ENCODE measurements around the gene MAGEF1. TPM values are rescaled to one million over a fixed set of nuclear protein-coding genes. Genes with fewer than 3 reads are reported as not detected.

MAGEF1 gene
- polyA plus RNA-seq, 1 donor from 2014 or later, result 20.0 TPM

DNA sequence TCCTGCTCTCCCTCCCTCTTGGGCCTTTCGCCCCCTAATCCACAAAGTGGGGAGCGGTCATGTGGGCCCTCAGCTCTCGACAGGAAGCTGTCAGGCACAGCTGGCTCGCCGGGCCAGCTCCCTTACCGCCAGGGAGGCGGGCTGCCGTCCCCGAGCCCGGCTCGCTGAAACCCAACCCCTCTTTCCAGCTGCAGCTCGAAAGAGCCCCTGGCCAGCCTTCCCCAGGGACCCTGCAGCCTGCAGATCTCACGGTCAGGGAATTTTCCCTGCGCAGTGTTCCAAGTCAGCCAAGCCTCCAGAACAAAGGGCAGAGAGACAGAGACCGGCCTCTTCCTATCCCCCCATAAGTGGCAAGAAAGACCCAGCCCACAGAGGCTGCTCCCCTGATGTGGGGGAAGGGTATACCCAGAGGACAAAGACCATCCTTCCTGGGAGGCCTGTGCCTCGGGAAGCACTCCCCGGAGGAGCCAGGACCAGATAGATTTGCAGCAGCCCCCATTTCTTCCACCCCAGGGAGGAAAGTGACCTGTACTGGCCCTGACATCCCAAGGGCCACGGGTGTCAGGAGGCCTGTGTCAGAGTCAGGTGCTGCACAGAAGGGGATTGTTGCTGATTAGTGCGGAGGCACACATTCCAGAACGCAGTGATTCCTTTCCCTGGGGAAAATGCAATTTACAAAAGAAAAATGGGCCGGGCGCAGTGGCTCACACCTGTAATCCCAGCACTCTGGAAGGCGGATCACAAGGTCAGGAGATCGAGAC lies 32.6 kb downstream of the MAGEF1 start:
- Mint-ChIP-seq H3K4me3 (no peak overlapping the region), H3K27ac (peak overlapping the region in 1 of 3 donors; percentile 43), H3K4me1 (peaks cover 7 to 20% (median 18%) of the 10 kb centered on the region in 3 donors), H3K27me3 (no peaks in the 10 kb centered on the region), H3K9me3 (no peaks in the 10 kb centered on the region), H3K36me3 (no peaks in the 10 kb centered on the region)

DNA sequence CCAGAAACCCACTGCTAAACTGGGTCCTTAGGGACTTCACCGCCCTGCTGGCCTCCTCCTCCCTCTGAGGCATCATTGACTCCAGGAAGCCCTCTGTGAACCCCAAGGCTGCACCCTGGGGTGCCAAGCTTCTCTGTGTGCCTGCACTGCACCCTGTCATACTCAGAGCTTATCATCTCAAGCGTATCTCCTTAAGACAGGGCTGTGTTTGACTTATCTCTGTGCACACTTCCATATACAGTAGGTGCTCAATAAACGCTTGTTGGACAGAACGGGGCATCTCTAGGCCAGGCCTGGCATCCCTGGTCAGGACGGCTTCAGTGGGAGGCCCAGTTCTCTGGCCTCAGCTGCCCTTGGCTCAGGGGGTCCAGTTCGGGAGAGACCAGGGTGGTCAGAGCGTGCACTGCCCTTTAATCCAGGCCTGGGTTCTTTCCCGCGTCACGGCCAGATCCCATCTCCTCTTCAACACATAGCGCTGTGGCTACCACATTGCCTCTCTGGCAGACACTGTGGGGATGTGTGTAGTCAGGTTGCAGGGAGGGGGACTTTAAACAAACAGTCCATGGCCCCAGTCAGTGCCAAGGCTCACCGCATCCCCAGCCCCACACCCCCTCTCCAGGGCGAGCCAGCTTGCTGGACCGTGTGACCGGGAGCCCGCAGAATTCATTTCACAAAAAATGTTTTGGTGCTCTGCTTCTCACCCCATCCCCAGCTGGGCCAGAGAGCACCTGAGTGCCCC lies 33.4 kb downstream of the MAGEF1 start:
- peaks cover 7 to 20% (median 18%) of the 10 kb centered on the region in 3 donors for H3K4me1 Mint-ChIP-seq
- H3K27me3 Mint-ChIP-seq, result no peaks in the 10 kb centered on the region
- H3K27ac Mint-ChIP-seq, result peak overlapping the region in 2 of 3 donors; percentile 43 to 53
- peak overlapping the region in 2 of 4 donors; percentile 78 to 83 for H3K4me3 Mint-ChIP-seq
- no peaks in the 10 kb centered on the region for H3K9me3 Mint-ChIP-seq
- no peaks in the 10 kb centered on the region for H3K36me3 Mint-ChIP-seq

DNA sequence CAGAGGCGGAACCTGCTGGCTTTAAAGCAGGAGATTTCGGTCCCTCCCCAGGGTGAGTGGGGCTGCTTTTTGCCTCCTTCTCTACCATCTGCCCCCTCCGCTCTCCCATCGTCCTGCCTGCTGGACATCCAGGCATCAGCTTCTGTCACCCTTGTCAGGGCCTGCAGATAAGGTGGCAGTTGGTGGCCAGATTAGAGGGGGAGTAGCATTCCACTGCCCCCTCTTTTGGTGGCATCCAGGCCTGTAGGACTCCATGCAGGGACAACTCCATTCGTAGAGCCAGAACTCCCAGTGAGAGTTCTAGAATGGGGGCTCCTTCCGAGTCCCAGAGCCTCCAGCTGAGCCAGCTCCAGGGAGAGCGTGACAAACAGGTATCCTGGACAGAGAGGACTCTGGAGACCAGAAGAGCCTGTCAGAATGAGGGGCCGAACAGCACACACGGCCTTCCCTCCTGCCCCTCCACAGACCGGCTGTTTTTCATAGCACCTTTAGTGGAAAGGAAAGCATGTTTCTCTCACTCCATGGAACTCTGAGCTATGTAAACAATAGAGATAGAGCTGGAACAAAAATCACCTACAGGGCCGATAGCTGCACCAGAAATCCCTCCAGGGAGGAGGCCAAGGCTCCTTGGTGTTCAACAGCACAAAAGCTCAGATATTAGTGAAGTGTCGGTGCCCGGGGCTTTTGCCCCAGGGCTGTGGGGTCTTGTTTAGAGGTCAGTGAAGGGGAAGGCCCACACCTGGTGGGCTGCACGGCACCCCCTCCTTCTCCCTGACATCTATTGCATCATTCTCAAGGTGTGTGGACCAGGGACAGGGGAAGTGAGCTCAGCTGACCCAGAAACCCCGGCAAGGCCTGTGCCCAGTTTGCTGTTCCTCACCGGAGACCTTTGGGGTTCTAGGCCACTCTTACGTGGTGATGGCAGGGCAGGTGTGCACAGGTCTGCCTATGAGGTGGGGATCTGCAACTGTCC lies 34.2 kb downstream of the MAGEF1 start:
- H3K4me3 Mint-ChIP-seq, result peak overlapping the region in 3 of 4 donors; percentile 50 to 88 (median 83)
- H3K9me3 Mint-ChIP-seq, result no peaks in the 10 kb centered on the region
- H3K4me1 Mint-ChIP-seq, result peaks cover 7 to 18% (median 17%) of the 10 kb centered on the region in 3 donors
- no peaks in the 10 kb centered on the region for H3K27me3 Mint-ChIP-seq
- no peaks in the 10 kb centered on the region for H3K36me3 Mint-ChIP-seq
- H3K27ac Mint-ChIP-seq, result peak overlapping the region in 2 of 3 donors; percentile 7 to 53

DNA sequence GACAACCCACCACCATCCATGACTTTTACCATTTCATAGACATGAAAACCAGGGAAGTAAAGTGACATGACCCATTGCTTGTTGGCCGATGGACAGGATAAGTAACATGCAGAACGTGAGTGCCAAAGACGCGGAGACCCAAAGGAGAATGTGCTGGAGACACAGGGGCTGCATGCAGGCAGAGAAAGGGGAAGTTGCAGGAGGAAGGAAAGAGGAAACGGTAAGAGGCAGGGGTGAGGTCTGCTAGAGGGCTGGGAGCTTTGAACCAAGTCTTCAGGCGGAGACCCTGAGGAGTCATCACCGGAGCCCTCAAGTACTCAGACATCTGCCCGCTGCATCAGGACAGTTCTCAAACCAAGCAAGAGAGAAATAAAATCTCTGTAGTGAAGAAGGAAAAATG lies 34.9 kb downstream of the MAGEF1 start:
- no peaks in the 10 kb centered on the region for H3K36me3 Mint-ChIP-seq
- H3K4me1 Mint-ChIP-seq, result peaks cover 7 to 18% (median 17%) of the 10 kb centered on the region in 3 donors
- H3K27ac Mint-ChIP-seq, result no peak overlapping the region
- no peaks in the 10 kb centered on the region for H3K9me3 Mint-ChIP-seq
- peak overlapping the region in 2 of 4 donors; percentile 81 to 88 for H3K4me3 Mint-ChIP-seq
- H3K27me3 Mint-ChIP-seq, result no peaks in the 10 kb centered on the region

DNA sequence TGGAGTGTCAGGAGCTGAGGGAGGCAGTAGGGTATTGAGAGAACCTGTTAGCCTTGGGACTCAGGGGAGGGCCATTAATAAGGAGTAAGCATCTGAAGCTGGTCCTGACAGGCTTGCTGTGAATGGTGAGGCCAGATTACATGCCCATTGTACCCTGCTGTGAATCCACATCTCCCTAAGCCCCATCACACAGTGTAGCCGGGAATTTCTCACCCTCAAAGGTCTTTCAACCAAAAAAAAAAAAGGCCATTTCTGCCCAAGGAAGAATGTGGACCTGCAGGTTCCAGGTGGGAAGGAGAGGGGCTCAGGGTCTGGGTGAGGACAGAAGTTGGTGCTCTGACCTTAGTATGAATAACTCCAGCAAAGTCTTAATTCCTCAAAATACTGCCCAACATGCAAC lies 37.2 kb downstream of the MAGEF1 start:
- H3K27ac Mint-ChIP-seq, result peak overlapping the region in 1 of 3 donors; percentile 57
- H3K27me3 Mint-ChIP-seq, result no peaks in the 10 kb centered on the region
- H3K9me3 Mint-ChIP-seq, result no peaks in the 10 kb centered on the region
- H3K4me1 Mint-ChIP-seq, result peaks cover 7 to 18% (median 16%) of the 10 kb centered on the region in 3 donors
- H3K4me3 Mint-ChIP-seq, result no peak overlapping the region
- H3K36me3 Mint-ChIP-seq, result no peaks in the 10 kb centered on the region

DNA sequence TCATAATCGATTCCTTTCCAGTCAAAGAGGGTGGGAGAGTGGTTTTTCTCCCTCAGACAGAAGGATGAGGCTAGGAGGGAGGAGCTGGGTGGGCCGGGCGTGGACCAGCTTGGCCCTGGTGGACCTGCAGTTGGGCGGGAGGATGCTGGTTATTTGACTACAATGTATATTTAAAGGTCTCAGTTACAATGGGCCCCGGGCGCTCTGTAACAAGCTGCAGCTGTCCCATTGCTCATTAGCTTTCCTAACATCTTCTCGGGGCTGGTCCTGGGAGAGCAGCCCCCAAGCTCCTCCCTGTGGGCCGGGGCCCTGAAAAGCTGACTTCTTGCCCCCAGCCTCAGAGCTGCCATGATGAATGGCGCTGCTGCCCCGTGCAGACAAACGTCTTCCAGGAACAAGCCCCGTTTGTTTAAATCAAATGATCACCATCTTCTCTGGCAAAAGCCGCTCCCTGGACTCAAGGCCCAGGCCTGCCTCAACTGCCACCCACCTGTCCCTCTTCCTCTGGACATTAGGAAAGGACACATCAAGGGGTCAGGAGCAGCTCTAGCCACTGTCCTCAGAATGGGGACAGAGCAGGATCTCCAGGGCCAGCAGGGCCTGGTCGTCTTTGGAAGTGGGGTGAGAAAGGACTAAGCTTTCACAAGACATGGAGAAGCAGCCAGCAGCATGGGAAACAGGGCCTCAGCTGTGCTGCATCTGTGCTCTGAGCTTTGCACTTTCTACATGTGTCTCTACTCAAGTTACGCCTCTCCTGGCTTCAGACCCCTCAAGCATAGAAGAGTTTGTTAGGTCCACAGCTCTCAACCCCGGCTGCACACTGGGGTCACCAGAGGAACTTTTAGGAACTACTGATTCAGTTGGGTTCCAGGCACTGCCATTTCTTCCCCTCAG lies 38.6 kb downstream of the MAGEF1 start:
- Mint-ChIP-seq H3K9me3 (peaks cover 0 to 2% (median 0%) of the 10 kb centered on the region in 3 donors), H3K27ac (peak overlapping the region in 1 of 3 donors; percentile 47), H3K27me3 (no peaks in the 10 kb centered on the region), H3K4me1 (peaks cover 7 to 16% (median 15%) of the 10 kb centered on the region in 3 donors), H3K36me3 (no peaks in the 10 kb centered on the region), H3K4me3 (peak overlapping the region in 2 of 4 donors; percentile 51 to 76)

DNA sequence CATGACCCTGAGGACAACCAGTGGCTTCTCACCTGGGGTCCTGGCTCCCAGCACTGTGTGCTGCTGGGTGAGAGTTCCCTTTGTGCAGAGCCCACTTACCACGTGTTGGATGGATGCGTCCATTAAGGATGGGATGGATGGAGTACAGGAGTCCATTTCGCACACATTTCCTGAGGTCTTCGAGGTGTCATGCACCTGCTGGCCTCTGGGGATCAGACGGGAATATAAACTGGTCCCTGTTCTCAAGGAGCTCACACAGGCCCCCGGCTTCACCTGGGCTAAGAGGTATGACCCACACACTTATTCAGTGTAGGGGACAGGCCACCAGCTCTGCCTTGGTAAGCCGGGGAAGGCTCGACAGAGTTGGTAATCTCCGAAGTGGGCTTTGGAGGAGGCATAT lies 39.5 kb downstream of the MAGEF1 start:
- Mint-ChIP-seq H3K9me3 (peaks cover 0 to 2% (median 0%) of the 10 kb centered on the region in 3 donors), H3K4me3 (no peak overlapping the region), H3K36me3 (no peaks in the 10 kb centered on the region), H3K27me3 (no peaks in the 10 kb centered on the region), H3K27ac (no peak overlapping the region), H3K4me1 (peaks cover 7 to 9% (median 8%) of the 10 kb centered on the region in 3 donors)

DNA sequence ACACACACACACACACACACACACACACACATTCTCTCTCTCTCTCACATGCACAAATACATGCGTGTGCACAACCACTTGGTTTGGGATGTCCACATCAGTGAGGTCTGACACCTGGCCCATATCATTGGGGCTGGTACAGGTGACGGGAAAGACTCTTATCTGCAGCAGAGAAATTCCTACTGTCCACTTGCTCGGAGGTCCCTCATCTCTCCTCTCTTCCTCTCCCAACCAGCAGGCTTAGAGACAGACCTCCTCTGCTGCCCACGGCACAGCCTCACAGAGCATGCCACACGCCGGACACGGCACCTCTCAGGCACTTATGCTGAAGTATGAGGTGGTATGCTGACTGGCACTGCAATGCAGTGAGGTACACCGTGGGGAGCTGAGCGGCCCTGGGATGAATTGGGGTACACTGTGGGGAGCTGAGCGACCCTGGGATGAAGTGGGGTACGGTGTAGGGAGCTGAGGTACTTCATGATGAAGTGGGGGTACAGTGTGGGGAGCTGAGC lies 41.7 kb downstream of the MAGEF1 start:
- H3K4me1 Mint-ChIP-seq, result peaks cover 0 to 10% (median 3%) of the 10 kb centered on the region in 3 donors
- H3K9me3 Mint-ChIP-seq, result peaks cover 0 to 2% (median 0%) of the 10 kb centered on the region in 3 donors
- peaks cover 3% of the 10 kb centered on the region for H3K36me3 Mint-ChIP-seq
- no peak overlapping the region for H3K27ac Mint-ChIP-seq
- peaks cover 2% of the 10 kb centered on the region for H3K27me3 Mint-ChIP-seq
- H3K4me3 Mint-ChIP-seq, result no peak overlapping the region

DNA sequence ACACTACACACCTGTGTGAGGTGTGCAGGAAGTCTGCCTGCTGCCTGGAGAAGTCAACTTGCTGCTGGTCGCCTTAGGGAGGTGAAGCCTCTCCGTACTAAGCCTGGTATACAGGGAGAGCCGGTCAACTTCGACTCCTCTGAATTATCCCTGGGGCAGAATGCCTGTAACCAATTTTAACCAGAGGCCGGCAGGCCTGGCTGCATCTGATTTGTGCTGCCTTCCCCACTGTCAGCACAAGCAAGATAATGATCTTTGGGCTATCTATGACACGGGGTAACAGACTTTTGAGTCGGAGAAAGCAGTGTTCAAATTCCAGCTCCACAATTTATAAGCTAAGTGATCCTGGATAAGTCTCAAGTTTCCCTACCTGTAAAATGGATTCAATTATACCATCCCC lies 42.3 kb downstream of the MAGEF1 start:
- Mint-ChIP-seq H3K4me3 (no peak overlapping the region), H3K27me3 (peaks cover 2% of the 10 kb centered on the region), H3K27ac (peak overlapping the region in 1 of 3 donors; percentile 16), H3K4me1 (peaks cover 0 to 10% (median 5%) of the 10 kb centered on the region in 3 donors), H3K36me3 (peaks cover 3% of the 10 kb centered on the region), H3K9me3 (peaks cover 0 to 2% (median 0%) of the 10 kb centered on the region in 3 donors)

DNA sequence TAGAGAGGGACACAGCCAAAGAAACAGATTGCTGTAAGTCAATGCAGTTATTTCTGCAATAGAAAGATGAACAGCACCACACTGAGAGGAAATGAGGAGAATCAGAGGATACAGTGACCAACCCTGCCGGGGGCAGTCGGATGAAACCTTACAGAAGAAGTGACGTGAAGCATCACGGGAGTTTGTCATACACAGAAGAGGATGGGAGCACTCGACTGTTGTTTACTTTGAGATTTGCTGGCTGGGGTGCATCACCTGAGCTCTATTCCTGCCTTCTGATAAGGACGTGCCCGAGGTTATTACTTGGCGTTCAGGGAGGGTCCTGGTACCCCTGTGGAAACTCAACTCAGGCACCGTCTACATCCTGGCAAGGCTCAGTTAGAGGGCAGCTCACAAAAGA lies 45.4 kb downstream of the MAGEF1 start:
- peaks cover 3% of the 10 kb centered on the region for H3K27me3 Mint-ChIP-seq
- H3K36me3 Mint-ChIP-seq, result peaks cover 3% of the 10 kb centered on the region
- H3K4me3 Mint-ChIP-seq, result no peak overlapping the region
- peaks cover 0 to 2% (median 0%) of the 10 kb centered on the region in 3 donors for H3K9me3 Mint-ChIP-seq
- peak overlapping the region in 1 of 3 donors; percentile 27 for H3K27ac Mint-ChIP-seq
- H3K4me1 Mint-ChIP-seq, result peaks cover 4 to 13% (median 7%) of the 10 kb centered on the region in 3 donors

DNA sequence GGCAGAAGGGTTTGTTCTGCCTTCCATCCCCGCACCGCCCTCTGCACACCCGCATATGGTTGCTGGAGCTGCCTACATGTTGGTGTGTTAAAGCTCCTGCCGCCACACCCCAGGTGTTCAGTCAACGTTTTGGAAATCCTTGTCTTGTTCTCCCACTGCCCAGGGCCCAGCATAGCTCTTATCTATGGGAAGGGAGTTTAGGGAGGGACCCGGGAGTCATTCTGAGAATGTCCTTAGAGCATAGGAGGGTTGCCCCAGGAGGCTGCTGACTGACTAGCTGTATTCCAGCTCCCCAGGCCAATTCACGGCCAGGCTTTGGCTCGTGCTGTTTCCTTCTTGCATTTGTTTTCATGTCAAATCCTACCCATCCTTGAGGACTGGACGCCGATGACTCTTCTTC lies 46.8 kb downstream of the MAGEF1 start:
- Mint-ChIP-seq H3K27me3 (peaks cover 3% of the 10 kb centered on the region), H3K36me3 (peaks cover 3% of the 10 kb centered on the region), H3K4me3 (peak overlapping the region in 1 of 4 donors; percentile 73), H3K4me1 (peaks cover 4 to 13% (median 6%) of the 10 kb centered on the region in 3 donors), H3K27ac (peak overlapping the region in 1 of 3 donors; percentile 9), H3K9me3 (peaks cover 0 to 2% (median 0%) of the 10 kb centered on the region in 3 donors)

DNA sequence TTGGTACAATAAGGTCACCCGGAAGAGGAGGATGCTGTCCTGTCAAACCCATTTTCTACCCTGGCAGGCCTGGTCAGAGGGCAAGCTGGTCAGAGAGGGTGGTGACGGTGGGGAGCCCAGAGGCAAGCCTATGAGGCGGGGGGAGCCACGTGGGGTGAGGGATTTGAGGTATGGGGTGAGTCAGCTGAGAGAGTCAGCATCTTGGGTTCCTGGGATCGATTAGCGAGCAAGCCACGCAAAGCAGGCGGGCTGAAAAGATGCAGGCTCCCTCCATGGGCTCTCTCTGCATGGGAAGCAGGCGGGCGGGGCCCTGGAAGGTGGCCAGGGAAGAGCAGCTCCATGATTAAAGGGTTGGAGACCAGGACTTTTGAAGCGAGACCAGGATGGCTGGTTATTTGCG lies 48.1 kb downstream of the MAGEF1 start:
- Mint-ChIP-seq H3K27ac (peak overlapping the region in 1 of 3 donors; percentile 62), H3K36me3 (peaks cover 3% of the 10 kb centered on the region), H3K4me1 (peaks cover 4 to 13% (median 6%) of the 10 kb centered on the region in 3 donors), H3K27me3 (peaks cover 3% of the 10 kb centered on the region), H3K4me3 (peak overlapping the region in 1 of 4 donors; percentile 20), H3K9me3 (no peaks in the 10 kb centered on the region)

DNA sequence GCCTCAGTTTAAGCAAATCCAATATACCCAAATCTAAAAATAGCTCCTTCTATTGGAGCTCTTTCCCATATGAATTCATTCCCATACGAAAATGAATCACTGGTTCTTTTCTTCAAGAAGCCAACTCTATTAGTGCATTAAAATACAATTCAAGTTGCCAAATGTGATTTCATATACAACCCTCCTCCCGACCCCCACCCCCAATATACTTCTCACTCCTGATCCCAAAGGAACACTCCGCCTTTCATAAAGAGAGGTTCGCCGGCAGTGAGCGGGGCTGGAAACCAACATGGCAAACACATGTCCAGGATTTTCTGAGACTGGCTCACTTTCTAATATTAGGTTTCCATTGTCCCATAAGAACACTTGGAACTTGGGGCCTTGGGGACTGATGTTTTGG lies 48.5 kb downstream of the MAGEF1 start:
- H3K27me3 Mint-ChIP-seq, result peaks cover 3% of the 10 kb centered on the region
- no peaks in the 10 kb centered on the region for H3K9me3 Mint-ChIP-seq

More for the DNA sequence above, 48.5 kb downstream of the MAGEF1 start:
- Mint-ChIP-seq H3K4me1 (peaks cover 4 to 13% (median 6%) of the 10 kb centered on the region in 3 donors), H3K27ac (peak overlapping the region in 1 of 3 donors; percentile 62), H3K36me3 (peaks cover 3% of the 10 kb centered on the region), H3K4me3 (peak overlapping the region in 1 of 4 donors; percentile 20)
